K562 (cell line): ENCODE data around the gene SNRNP70. TPM values are rescaled to one million over a fixed set of nuclear protein-coding genes. Genes with fewer than 3 reads are reported as not detected.

Experiments
- CEBPG ChIP-seq, 3 experiments: fragments of 200-800 bp in 1 of 3; sonication (Bioruptor generic) in 1 of 3; sonication (generic) in 1 of 3; formaldehyde crosslinking in 1 of 3; IDR thresholded peaks in 2 of 3; conservative IDR thresholded peaks in 1 of 3; 2 replicates each; pipeline versions ENCODE4 v1.6.1 to v1.8.0; 2016 to 2022; ENCODE audit warnings: missing compliant biosample characterization in 2 of 3, missing genetic modification characterization in 2 of 3, mild to moderate bottlenecking in 1 of 3, missing genetic modification reagents in 1 of 3
- ELK1 ChIP-seq: sonication (generic); formaldehyde crosslinking; IDR thresholded peaks from 2 replicates; pipeline ENCODE4 v1.8.1; 2022; ENCODE audit warnings: missing genetic modification reagents
- GABPB2 ChIP-seq: fragments of 250-450 bp; sonication (Bioruptor Pico); conservative IDR thresholded peaks from 2 replicates; pipeline ENCODE4 v1.5.1; 2021; ENCODE audit warnings: mild to moderate bottlenecking
- ILK ChIP-seq: fragments of 450-650 bp; IDR thresholded peaks from 2 replicates; pipeline ENCODE4 v1.6.1; 2016; ENCODE audit warnings: missing genetic modification characterization, low read depth, mild to moderate bottlenecking, missing compliant biosample characterization, moderate library complexity, borderline replicate concordance
- KAT8 ChIP-seq: fragments of 450-650 bp; IDR thresholded peaks from 2 replicates; pipeline ENCODE4 v1.6.1; 2016; ENCODE audit warnings: low read depth, mild to moderate bottlenecking
- KLF6 ChIP-seq: fragments of 250-450 bp; sonication (Bioruptor Pico); IDR thresholded peaks from 2 replicates; pipeline ENCODE4 v1.4.0; 2020; ENCODE audit warnings: mild to moderate bottlenecking, moderate library complexity, borderline replicate concordance
- MAX ChIP-seq: sonication (generic); formaldehyde crosslinking; IDR thresholded peaks from 2 replicates; pipeline ENCODE4 v1.9.0; 2022; ENCODE audit warnings: mild to moderate bottlenecking, missing genetic modification reagents
- MITF ChIP-seq: IDR thresholded peaks from 2 replicates; pipeline ENCODE4 v1.6.1; 2014; ENCODE audit warnings: antibody characterized with exemption
- MYC ChIP-seq, 2 experiments: fragments of 250-450 bp in 1 of 2; sonication (Bioruptor Pico) in 1 of 2; IDR thresholded peaks; 2 replicates each; pipeline versions ENCODE4 v1.5.1 to v1.6.1; 2012 to 2021; ENCODE audit warnings: low read depth in 2 of 2, borderline replicate concordance in 1 of 2, improper control_type of control experiment in 1 of 2, low read length in 1 of 2, mild to moderate bottlenecking in 1 of 2, moderate library complexity in 1 of 2
- OTX1 ChIP-seq: fragments of 450-650 bp; formaldehyde crosslinking; IDR thresholded peaks from 2 replicates; pipeline ENCODE4 v1.4.0; 2022; ENCODE audit warnings: mild to moderate bottlenecking
- RNF219 ChIP-seq: fragments of 250-450 bp; sonication (Bioruptor Pico); IDR thresholded peaks from 2 replicates; pipeline ENCODE4 v1.5.0; 2022; ENCODE audit warnings: mild to moderate bottlenecking
- SAFB2 ChIP-seq: fragments of 200-400 bp; formaldehyde crosslinking; IDR thresholded peaks from 2 replicates; pipeline ENCODE4 v1.6.1; 2018; ENCODE audit warnings: borderline replicate concordance, low read length, low read depth, moderate library complexity; ENCODE audit not compliant: severe bottlenecking
- SETDB1 ChIP-seq: IDR thresholded peaks from one replicate; pipeline ENCODE4 v1.6.1; 2012; ENCODE audit warnings: low read length, control low read depth, inconsistent platforms
- SREBF1 ChIP-seq: fragments of 150-350 bp; IDR thresholded peaks from 2 replicates; pipeline ENCODE4 v1.6.1; 2014; ENCODE audit warnings: antibody characterized with exemption, low read depth, low read length, borderline replicate concordance
- SRSF9 ChIP-seq: fragments of 200-400 bp; formaldehyde crosslinking; IDR thresholded peaks from 2 replicates; pipeline ENCODE4 v1.6.1; 2017; ENCODE audit warnings: low read depth, low read length, borderline replicate concordance
- STAT5B ChIP-seq: fragments of 250-450 bp; sonication (Bioruptor Pico); IDR thresholded peaks from 2 replicates; pipeline ENCODE4 v1.8.0; 2021; ENCODE audit warnings: mild to moderate bottlenecking, inconsistent platforms
- ZFX ChIP-seq: sonication (generic); formaldehyde crosslinking; IDR thresholded peaks from 2 replicates; pipeline ENCODE4 v1.8.0; 2022; ENCODE audit warnings: mild to moderate bottlenecking, missing genetic modification reagents, moderate library complexity
- ZNF121 ChIP-seq: sonication (generic); formaldehyde crosslinking; conservative IDR thresholded peaks from 2 replicates; pipeline ENCODE4 v1.8.0; 2022; ENCODE audit warnings: missing genetic modification reagents
- ZNF79 ChIP-seq: fragments of 250-450 bp; sonication (Bioruptor Pico); IDR thresholded peaks from 2 replicates; pipeline ENCODE4 v1.4.0; 2020; ENCODE audit warnings: low read depth, mild to moderate bottlenecking, moderate library complexity
- polyA plus RNA-seq, 8 experiments: library from polyadenylated mRNA; depleted of rRNA in 4 of 8; stranded (reverse) in 5 of 8; unstranded in 3 of 8; fragments of >200 nt; fragmentation: Nextera tagmentation in 2 of 8; fragmentation: Illumina TruSeq in 1 of 8; extraction: Ambion mirVana in 2 of 8; extraction: Trizol in 1 of 8; gene quantifications; 2 replicates each; pipeline versions ENCODE4 v1.2.1 to v1.2.3, GENCODE V29; 2011 to 2014; ENCODE audit warnings: inconsistent platforms in 1 of 8, missing spikeins in 1 of 8
- total RNA-seq, 7 experiments: library from RNA; depleted of rRNA in 6 of 7; stranded (reverse); fragments of >200 nt in 6 of 7; fragmentation: Illumina TruSeq in 2 of 7; extraction: Trizol in 2 of 7; gene quantifications; 2 replicates each; pipeline versions ENCODE4 v1.2.1 to v1.2.3, GENCODE V29; 2011 to 2021; ENCODE audit warnings: low replicate concordance in 1 of 7

Gene SNRNP70
- total and polyA plus RNA-seq, 9 of the 15 experiments (the other 6 are each of a cell fraction or from before 2014, with no cell fraction given): 2.8 to 496 (median 136) TPM

GRCh38 chr19:49085020-49085867 is at the start of gene SNRNP70 (continued):
- TF ChIP-seq STAT5B (no peak), MYC (IDR thresholded peaks at IDR 0.05; ENCODE audit: low read depth, low read length) (peak; percentile 81; the same call in 1 of the 2 replicates), MYC (CRISPR knock-in tag; IDR thresholded peaks at IDR 0.05; ENCODE audit: borderline replicate concordance, low read depth) (peak; percentile 91), ELK1 (no peak), ZNF79 (CRISPR knock-in tag) (no peak), KAT8 (no peak), KLF6 (CRISPR knock-in tag) (peak; percentile 56; the same call in 1 of the 2 replicates), MAX (peak; percentile 73), ZNF121 (no peak), ILK (tag) (no peak), CEBPG (CRISPR knock-in tag; IDR thresholded peaks at IDR 0.05) (no peak), CEBPG (tag; conservative IDR thresholded peaks at IDR 0.05 in 1 of 2, IDR thresholded peaks at IDR 0.05 in 1 of 2) (no peak), GABPB2 (CRISPR knock-in tag) (no peak; the same call in 1 of the 2 replicates), SREBF1 (no peak), SAFB2 (no peak), MITF (0 out of 2 replicates have a peak, but pooled peaks have one; percentile 22), OTX1 (CRISPR knock-in tag) (peak; percentile 75; the same call in 1 of the 2 replicates), SRSF9 (no peak), SETDB1 (peak; percentile 56), ZFX (CRISPR knock-in tag) (peak; percentile 95), RNF219 (CRISPR knock-in tag) (no peak)
